Myocyte (in vitro differentiated cells): ENCODE results near the gene HOXB2. TPM values are rescaled to one million over a fixed set of nuclear protein-coding genes. Genes with fewer than 3 reads are reported as not detected.

Experiments
- DNase-seq: peaks from one replicate; pipeline ENCODE4 v3.0.0-alpha.2; 2012; ENCODE audit warnings: low read depth
- total RNA-seq: library from RNA; depleted of rRNA; stranded (reverse); fragments of >200 nt; gene quantifications from 2 replicates; pipeline ENCODE4 v1.2.3, GENCODE V29; 2014

HOXB2 gene
- total RNA-seq, 1 donor from 2014 or later: 43.9 TPM

DNA sequence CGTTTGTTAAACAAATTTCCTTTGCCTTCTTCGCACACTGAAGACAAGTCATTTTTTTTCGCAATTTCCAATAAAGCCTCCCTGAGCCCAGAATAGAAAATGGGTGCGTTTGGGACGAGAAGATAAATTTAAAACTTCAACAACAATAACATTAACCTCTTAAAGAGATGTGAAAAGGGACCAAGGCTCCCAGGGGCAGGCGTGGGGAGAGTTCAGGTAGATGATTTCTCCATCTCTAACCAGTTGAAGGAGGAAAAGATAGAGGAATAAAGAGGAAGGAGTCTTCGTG lies 34.5 kb upstream of the HOXB2 start:
- no peak for DNase-seq

DNA sequence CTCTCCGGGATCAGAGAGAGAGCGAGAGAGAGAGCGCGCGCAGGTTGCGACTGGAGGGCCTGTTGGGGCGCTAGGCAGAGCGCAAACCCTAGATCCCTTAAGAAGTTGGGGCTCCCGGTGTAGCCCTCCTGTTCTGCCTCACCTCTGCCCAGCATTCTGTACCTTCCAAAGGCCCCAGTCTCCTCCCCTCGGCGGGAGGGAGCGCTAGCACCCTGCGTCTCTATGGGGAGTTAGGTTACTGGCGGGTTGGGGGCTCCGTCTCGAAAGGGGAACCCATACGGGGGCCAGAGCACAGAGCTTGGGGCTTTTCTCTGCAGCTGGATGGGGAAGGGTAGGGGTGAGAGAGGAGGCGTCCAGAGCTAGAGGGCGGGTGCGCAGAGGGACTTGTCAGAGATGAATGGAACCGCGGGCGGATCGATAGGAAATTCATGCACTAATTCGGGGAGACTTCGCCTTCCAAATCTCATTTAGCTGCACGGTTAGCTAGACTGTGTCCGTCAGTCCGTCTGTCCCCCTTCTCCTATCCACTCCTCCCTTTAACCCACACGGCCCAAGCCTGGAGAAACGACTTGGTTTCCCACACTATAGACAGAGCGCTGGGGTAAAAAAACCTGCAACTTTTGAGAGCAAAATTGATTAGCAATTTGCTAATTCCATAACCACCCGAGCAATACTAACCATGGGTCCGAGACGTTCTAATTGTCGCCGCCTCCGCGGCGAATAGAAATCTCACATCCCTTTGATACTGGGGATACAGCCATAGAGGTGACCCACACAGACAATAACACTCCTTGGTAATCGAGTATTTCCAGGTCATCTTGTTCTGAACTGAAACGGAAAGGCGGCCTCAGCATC lies 33.9 kb upstream of the HOXB2 start:
- no peak for DNase-seq

DNA sequence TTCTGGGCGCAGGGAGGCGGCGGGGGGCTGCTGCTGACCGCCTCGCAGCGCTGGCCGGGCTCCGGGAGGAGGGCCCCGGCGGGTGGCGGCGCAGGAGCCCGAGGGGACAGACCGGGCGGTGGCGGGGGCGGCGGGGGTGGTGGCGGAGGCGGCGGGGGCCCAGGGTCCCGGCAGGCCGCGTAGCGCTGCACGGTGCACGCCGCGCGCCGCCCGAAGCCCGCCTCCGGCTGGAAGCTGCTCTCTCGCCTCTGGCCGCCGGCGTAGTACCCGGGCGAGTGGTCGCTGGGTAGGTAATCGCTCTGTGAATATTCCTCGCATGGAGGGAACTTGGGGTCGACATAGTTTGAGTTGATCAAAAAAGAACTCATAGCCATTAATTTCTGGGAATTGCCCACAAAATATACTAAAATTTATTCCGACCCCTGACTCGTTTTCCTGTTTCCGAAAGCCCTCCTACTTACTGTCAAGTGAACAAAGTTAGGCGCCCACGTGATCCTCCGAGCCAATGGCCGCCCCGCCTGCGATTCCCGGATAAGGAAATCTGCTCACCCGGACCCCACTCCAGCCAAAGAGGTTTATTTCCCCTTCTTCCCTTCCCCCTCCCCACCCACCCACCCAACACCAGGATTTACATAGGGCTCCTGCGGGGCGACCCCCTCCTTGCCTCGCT lies 33.2 kb upstream of the HOXB2 start, which contains the start of gene HOXB4:
TSS of gene HOXB4 (minus strand) at position 405 of the 670 bp plus-strand sequence. CDS start at position 374, 31 bp downstream.
- peak; percentile 77 for DNase-seq

DNA sequence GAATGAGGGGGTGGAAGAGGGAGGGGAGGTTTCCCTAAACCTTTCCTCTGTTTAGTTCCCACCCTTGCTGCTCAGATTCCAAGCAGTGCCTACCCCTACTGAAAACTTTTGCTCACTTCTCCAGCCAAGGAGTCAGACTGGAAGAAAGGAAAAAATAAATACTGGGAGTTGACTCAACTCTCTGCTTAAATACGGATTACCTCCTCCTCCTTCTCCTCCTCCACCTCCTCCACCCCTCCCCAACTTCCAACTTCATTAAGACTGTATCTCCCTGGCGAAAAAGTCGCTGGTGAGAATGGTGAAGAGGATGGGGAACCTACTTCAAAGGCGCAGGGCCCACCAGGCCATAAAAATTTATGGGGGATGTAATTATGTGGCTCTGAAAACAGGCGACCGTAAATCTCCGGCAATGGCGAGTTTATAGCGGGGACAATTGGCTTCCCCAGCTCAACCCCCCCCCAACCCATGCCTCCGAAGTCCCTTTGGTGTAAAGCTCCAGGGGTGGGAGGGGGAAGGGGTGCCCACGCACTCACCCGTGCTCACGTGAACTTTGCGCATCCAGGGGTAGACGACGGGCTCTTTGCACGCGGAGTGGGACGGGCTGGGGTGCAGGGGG lies 32.5 kb upstream of the HOXB2 start:
- DNase-seq: no peak

DNA sequence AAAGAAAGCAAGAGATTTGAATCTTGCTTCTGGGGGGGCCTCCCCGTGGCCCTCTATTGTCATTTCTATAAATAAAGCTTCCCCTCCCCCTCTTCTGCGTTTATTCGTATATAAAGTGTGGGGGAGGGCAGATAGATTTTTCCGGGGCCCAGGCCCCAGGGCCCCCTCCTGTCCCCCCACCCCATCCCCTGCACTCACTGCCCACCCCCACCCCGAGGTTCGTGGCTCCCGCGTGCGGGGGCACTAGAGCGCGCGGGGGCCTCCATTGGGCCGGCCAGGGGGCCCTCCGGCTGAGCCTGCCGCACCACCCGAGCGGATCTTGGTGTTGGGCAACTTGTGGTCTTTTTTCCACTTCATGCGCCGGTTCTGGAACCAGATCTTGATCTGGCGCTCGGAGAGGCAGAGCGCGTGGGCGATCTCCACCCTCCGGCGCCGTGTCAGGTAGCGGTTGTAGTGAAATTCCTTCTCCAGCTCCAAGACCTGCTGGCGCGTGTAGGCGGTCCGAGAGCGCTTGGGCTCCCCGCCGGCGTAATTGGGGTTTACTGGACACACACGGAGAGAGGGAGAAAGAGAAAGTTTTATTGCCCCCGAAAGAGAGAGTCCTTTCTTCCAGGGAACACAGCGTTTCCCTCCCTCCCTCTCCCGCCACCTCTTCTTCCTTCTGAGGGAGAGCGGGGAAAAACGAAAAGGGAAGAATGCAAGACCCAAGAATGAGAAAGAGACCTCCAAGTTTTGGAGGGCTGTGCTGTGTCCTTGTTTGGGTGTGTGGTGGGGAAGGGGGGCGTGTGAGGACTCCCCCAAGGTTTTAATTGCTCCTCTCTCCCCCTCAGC lies 31.8 kb upstream of the HOXB2 start:
- no peak for DNase-seq

DNA sequence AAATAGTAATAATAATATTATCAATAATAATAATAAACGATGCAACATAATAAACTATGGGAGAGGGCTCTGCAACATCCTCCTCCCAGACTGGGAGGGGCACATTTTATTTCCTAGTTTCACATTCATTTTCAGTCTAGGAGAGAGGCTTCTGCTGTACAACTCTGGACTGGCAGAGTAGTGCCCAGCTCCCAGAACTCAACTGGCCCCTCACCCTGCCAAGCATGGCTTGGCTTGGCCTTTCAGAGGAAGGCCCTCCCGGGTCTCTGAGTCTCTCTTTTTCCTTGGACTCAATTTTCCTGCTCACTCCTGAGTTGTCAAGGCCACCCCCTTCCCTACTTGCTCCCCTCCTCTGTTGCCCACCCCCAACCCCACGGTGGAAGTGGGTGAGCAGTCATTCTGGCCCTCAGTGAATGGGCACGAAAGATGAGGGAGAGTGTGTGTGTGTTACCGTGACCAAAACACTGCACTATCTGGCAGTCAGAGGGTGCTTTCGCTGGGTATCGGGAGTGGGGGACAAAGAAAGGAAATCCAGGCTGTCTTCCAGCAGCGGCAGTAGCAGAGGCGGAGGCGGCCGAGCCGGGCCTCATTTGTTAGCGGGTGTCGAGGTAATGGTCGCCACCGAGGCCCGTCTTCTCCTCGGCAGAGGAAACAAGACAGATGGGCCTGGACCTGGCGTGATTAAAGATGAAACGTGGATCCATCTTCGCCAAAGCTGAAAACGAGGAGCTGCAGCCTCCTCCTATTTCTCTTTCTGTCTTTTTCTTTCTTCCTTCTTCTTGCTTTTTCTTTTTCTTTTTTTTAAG lies 31.0 kb upstream of the HOXB2 start:
- DNase-seq: no peak

DNA sequence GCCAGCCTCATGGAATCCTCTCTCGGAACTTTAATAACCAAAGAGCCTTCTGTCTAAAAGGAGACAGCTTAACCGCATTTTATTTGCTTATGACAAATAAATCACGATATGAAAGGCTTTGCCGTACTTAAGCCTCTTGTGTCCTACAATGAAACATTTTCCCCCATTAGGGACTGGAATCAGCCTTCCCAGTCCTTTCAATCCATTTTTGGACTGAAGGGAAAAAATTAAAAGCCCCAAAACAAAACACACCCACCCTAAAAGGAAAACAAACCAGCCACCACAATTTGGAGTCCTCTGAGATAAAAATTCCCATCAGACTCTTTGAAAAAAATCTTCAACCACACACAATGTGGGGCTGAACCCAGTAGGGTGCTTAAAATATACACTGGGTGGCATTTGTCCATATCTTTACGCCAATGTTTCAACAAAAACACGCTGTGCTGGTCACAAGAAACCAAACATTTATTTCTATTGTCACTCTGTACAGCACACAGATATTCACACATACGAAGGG lies 30.2 kb upstream of the HOXB2 start:
- no peak for DNase-seq

DNA sequence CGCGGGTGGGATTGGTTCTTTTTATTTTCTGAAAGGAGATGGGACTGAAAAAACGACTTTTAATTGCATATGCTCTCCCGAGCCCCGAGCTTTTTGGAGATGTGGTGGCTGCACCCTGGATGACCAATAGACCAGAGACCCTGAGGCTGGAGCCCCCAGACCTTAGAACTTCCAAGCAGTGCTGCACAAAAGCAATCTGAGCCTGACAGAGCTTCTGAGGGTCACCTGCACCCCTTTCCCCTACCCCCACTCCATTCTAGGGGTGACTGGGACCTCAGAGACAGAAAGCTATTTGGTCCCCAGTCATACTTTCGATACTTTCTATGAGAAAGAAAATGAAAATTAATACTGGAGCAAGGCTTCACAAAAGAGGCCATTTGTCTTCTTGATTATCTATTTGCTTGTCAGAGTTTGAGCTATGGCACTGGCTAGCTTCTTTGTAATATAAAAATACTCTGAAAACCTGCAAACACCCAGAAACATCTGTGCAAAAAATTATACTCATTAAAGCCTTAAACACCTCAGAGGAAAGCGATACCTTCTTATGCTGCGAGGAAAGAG lies 29.7 kb upstream of the HOXB2 start:
- no peak for DNase-seq

DNA sequence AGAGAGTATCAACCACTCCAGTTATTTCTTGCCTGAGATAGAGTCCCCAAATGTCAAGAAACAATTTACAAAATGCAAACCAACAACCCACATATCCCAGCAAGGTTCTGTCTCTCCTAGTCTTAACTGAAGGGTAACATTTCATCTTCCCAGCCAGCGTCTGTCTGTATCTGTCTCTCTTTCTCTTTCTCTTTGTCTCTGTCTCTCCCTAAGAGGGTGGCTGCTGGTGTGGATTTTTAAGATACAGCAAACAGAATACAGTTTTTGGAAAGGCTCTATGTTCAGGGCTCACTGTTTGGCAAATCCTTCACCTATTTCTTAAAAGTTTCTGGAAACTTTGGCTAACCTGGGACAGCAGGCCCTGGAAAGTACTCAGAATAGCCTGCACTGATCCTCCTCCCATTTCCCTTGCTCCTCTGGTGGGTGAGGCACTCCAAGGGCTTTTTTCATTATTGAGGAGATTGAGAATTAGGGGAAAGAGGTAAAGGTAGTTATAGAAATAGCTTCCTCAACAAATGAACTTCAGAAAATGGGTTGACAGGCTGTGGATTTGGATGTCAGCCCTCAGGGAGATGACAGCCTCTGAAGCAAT lies 27.0 kb upstream of the HOXB2 start:
- no peak for DNase-seq

DNA sequence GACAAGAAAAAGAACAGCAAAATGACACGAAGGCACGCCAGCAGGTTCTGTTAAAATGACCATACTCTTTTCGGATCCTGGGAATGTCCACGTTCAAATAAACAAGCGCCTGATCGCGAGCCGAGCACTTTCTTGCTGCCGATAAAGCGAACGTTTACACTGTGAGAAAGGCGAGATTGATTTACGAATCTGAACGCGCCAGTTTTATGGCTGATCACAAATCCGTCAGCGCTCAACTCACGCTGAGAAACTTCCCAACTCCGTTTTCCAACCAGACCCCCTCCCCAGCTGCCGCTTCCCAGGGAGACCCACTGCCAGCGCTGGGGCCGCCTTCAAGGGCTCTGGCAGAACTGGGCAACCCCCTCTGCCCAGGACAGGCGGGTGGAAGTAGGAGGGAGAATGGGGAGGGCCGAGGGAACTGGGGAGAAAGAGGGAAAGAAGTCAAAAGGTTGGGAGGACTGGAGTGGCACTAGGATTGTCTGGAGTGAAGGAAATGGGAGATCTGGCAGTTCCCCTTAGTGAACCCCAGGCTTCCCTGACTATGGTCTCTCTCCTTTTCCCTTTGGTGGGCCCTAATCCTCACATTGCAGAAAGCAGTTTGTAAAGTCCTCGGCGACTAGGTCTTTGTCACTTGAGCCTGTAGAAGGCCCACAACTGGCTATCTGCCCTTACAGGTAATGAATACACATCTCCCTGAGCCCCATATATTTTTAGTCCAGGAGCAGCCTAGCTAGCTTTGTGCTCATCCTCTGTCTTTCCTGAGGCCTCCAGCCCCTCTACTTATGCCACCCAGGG lies 26.3 kb upstream of the HOXB2 start:
- DNase-seq: no peak

DNA sequence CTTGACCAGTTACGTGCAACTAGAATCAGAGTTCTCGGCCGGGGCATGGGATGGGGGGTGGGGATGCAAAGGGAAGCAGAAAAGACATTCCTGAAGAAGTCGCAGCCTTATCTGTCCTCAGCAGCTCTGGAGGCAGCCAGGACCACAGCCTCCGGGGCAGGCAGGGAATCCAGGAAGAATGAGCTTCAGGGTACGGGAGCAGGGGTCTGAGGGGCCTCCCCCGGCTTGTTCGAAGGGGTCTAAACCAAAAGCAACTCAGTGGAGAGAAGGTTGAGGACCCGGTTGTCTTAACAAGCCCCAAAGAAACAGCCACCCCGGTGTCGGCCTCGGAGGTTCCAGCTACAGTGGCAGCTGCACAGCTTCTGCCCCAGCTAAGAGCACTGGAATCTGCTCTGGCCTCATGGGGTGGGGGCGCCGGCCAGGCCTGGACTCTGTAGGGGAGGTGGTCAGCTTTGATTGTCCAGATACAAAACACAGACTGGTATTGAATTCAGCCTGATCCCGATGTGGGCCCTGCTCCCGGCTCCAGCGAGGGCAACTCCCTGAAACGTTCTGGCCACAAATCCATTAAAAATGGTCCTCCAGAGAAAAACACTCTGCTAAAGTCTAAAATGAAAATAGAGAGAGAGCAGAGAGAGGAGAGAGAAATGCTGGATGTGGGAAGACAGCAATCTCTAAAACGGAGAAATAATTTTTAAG lies 25.6 kb upstream of the HOXB2 start:
- no peak for DNase-seq

DNA sequence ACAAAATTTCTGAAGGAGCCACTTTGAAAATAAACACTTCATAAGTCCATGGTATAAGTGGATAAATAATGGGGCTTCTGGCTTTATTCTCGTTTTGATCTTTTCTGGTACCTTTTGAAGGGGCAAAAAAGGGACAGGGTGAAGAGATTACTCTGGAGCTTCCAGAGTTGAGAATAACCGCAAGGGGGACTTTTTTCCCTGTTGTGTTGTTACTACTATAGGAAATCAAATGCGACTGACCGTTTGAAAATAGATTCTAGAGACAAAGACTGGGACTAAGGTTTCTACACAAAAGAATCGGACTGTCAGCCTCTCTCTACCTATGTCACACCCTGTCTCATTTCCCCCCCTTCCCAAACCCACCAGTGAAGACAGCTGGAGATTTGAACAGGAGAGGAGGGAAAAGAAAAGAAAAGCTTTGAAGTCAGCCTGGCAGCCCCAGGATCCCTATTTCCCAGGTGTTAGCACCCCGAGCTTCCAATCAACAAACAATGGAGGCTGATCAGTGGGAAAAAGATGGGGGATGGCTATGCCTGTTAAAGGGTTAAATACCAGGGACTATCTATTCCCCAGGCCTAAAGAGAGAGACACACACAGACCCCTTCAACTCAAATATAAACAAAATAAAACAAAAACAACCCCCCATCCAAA lies 24.9 kb upstream of the HOXB2 start:
- DNase-seq: no peak

DNA sequence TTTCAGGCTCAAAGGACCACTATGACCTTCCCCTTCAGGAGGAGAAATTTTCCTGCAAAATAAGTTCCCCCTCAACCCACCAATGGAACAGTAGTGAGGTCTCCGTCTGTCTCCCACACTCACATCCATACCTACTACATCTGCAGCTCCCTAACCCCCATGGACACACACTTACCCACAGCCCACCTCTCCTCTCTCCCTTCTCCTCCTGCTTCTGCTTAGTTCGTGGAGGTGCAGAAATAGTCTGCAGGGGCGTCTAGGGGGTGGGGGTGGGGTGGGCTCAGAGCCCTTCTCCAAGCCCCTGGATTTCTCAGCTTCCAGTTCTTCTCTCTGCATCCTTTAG lies 24.3 kb upstream of the HOXB2 start:
- no peak for DNase-seq

DNA sequence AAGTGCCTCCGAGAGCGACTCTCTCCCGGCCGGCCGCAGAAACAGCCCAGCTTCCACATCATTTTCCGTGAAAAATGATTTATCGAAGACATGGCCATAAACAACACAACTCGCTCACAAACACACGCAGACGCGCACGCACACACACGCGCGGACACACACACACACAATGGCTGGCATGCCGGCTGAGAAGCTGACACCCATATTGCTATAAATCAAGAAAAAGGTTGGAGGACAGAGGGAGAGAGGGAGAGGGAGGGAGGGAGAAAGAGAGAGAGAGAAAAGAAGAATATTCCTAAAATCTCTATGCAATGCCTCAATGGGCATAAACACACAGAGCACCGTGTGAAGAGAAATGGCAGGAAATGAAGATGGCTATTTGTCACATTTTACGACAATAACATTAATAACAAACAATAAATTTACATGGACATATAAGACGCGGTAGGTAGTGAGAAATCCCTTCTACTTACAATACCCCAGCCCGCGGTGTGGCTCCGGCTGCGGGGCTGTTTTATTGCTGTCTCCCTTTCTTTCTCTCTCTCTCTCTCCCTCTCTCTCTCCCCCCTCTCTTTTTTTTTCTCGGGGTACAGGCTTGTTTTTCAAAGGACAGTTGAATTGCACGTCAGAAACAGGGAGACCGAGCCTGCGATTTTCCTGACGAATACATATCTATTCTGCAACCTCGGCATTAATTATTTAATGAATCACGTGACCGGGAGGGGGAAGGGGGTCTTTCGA lies 23.8 kb upstream of the HOXB2 start:
- no peak for DNase-seq

DNA sequence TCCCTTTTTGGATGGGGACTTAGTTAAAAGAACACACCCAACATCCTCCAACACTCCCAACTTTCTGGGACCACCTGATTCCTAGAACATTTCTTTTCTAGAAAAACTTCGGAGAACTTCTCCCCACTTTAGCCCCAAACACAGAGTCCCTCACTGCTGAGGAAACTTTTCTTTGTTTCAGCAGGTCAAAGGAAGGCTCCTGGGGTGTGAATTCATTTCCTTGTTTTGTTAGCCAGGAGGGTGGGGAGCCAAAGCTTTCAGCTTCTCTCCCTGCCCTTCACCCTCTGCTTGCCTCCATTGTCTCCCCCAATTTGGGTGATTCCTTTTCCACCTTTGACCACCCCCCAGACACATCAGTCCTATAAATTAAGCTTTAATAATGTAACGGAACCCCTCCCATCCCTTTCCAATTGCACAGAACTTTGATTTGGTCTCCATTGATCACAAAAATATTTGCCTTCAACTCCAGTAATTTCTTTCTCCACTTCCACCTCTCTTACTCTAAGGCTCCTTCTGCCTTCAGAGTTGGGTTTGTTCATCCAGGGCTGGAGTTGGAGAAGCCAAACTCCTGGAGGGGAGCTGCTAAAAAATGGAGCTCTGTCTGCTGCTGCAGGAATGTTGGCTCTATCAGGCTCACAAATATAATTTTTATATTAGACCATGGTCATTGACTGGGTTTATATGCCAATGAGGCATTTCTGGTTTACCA lies 22.9 kb upstream of the HOXB2 start:
- no peak for DNase-seq

DNA sequence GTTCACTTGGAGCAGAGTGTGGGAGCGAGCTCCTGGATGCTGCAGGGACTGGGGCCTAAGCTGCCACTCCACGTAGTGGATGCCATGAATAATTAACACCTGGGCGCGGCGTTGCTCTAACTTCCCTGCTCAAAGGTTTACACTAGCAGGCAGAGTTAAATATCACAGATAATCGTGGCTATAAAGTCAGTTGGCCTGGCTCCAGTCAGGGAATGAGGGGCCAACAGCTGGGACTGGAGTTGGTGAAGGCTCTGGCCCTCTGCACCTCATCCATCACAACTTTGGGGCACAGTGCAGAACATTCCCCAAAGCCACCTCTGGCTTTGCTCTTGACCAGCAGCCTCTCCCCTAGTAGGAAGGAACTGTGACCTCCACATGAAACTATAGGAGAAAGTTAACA lies 22.3 kb upstream of the HOXB2 start:
- DNase-seq: no peak

DNA sequence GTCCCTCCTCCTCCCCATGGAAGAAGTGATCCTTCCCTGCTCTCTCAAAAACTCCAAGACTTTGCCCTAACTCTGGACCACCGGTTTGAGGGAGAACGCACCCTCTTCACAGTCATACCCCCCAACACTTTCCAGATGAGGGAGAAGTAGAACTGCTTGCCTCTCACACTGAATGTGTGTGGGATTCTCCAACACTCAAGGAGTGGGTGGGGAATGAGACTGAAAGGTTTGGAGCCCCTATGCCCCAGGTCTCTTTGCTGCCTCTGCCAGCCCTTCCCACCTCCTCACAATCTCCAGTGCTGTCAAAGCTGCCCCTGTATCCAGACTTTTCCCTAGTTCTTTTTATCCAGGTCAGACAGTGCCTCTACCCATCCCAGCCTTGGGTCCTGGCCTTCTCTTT lies 21.8 kb upstream of the HOXB2 start:
- DNase-seq: no peak
